ENCODE measurements around the gene TLL2.

The TLL2 gene

GRCh38 chr10:96453856-96454583 lies 59.7 kb downstream of the TLL2 start:
- no peak overlapping the region for H3K4me3 ChIP-seq (ENCODE audit: low read depth, low read length)
- DNase-seq (ENCODE audit: low read depth) = no peak
- TF ChIP-seq CTCF (conservative IDR thresholded peaks at IDR 0.05; ENCODE audit: low read depth, low read length) = no peak

- H3K4me3 ChIP-seq (ENCODE audit: low read depth, low read length) = no peak overlapping the region
- no peak for TF ChIP-seq CTCF (conservative IDR thresholded peaks at IDR 0.05; ENCODE audit: low read depth, low read length)
- DNase-seq (ENCODE audit: low read depth) = no peak
Observed at GRCh38 chr10:96452494-96453153, 61.1 kb downstream of the TLL2 start.

- no peak overlapping the region for H3K4me3 ChIP-seq (ENCODE audit: low read depth, low read length)
- no peak for TF ChIP-seq CTCF (conservative IDR thresholded peaks at IDR 0.05; ENCODE audit: low read depth, low read length)
- DNase-seq (ENCODE audit: low read depth) = no peak
Observed at GRCh38 chr10:96450529-96451207, 63.1 kb downstream of the TLL2 start.

- TF ChIP-seq CTCF (conservative IDR thresholded peaks at IDR 0.05; ENCODE audit: low read depth, low read length) = no peak
- no peak for DNase-seq (ENCODE audit: low read depth)
- no peak overlapping the region for H3K4me3 ChIP-seq (ENCODE audit: low read depth, low read length)
Observed at GRCh38 chr10:96448558-96448957, 65.2 kb downstream of the TLL2 start.

GRCh38 chr10:96448021-96448457 lies 65.7 kb downstream of the TLL2 start:
- DNase-seq (ENCODE audit: low read depth) = peak; percentile 65
- no peak for TF ChIP-seq CTCF (conservative IDR thresholded peaks at IDR 0.05; ENCODE audit: low read depth, low read length)
- H3K4me3 ChIP-seq (ENCODE audit: low read depth, low read length) = no peak overlapping the region

- no peak overlapping the region for H3K4me3 ChIP-seq (ENCODE audit: low read depth, low read length)
- TF ChIP-seq CTCF (conservative IDR thresholded peaks at IDR 0.05; ENCODE audit: low read depth, low read length) = no peak
- DNase-seq (ENCODE audit: low read depth) = no peak
Observed at GRCh38 chr10:96446966-96447596, 66.6 kb downstream of the TLL2 start.

Data from choroid plexus epithelial cell (primary cell).